Naive thymus-derived CD4-positive, alpha-beta T cell (primary cell): ENCODE data around the gene CHIA. TPM values are rescaled to one million over a fixed set of nuclear protein-coding genes. Genes with fewer than 3 reads are reported as not detected.

Experiments
- ATAC-seq: fragments of 150-1000 bp; cut with Tn5 transposase; 2 replicates; pipeline ENCODE4 v1.10.0; 2021; ENCODE audit warnings: mild to moderate bottlenecking, moderate library complexity
- CTCF ChIA-PET: fragments of 350-600 bp; sonication (Branson Sonifier 250); formaldehyde crosslinking; loops from one replicate; lab custom pipeline; 2021; ENCODE audit warnings: antibody characterized with exemption; lab: Charles Lee
- POLR2A ChIA-PET: fragments of 350-600 bp; sonication (Branson Sonifier 250); formaldehyde crosslinking; loops from one replicate; lab custom pipeline; 2021; ENCODE audit warnings: antibody characterized with exemption, inconsistent platforms; lab: Charles Lee
- DNase-seq, 9 donors: peaks; one replicate each; pipeline versions ENCODE4 v3.0.0 to v3.0.0-alpha.2; 2020 to 2022; ENCODE audit warnings: mixed read lengths in 1 of 9
- H3K27ac ChIP-seq: one replicate; pipeline ENCODE4 v1.7.0; 2013; ENCODE audit warnings: mild to moderate bottlenecking, low read depth, low read length, moderate library complexity
- H3K27me3 ChIP-seq, 2 donors: one replicate each; pipeline ENCODE4 v1.7.0; 2013; ENCODE audit warnings: low read length in 2 of 2, mild to moderate bottlenecking in 2 of 2, moderate library complexity in 2 of 2; ENCODE audit not compliant: control insufficient read depth in 2 of 2, insufficient read depth in 2 of 2
- H3K36me3 ChIP-seq, 3 experiments: 1 replicate in 2 of 3; 2 replicates in 1 of 3; pipeline ENCODE4 v1.7.0; 2013; ENCODE audit warnings: low read length in 3 of 3, mild to moderate bottlenecking in 3 of 3, moderate library complexity in 1 of 3; ENCODE audit not compliant: insufficient read depth in 3 of 3, control insufficient read depth in 2 of 3
- H3K4me1 ChIP-seq, 2 donors: one replicate each; pipeline ENCODE4 v1.7.0; 2013; ENCODE audit warnings: low read length in 2 of 2, mild to moderate bottlenecking in 2 of 2, moderate library complexity in 1 of 2; ENCODE audit not compliant: control insufficient read depth in 2 of 2, insufficient read depth in 2 of 2
- H3K4me3 ChIP-seq: 2 replicates; pipeline ENCODE4 v1.7.0; 2013; ENCODE audit warnings: mild to moderate bottlenecking, low read length
- H3K9me3 ChIP-seq, 3 experiments: 1 replicate in 2 of 3; 2 replicates in 1 of 3; pipeline ENCODE4 v1.7.0; 2013; ENCODE audit warnings: low read length in 3 of 3; ENCODE audit not compliant: control insufficient read depth in 2 of 3
- H3K27ac Mint-ChIP-seq, 9 donors: one replicate each; pipeline ENCODE4 v1.8.0; 2020 to 2022; ENCODE audit warnings: mixed read lengths in 9 of 9, mild to moderate bottlenecking in 8 of 9, moderate library complexity in 5 of 9, inconsistent platforms in 2 of 9
- H3K27me3 Mint-ChIP-seq, 5 donors: one replicate each; pipeline ENCODE4 v1.8.0; 2021 to 2022; ENCODE audit warnings: mixed read lengths in 5 of 5, mild to moderate bottlenecking in 1 of 5
- H3K36me3 Mint-ChIP-seq, 5 donors: one replicate each; pipeline ENCODE4 v1.8.0; 2020 to 2022; ENCODE audit warnings: mixed read lengths in 5 of 5, mild to moderate bottlenecking in 3 of 5, inconsistent platforms in 1 of 5
- H3K4me1 Mint-ChIP-seq, 7 donors: one replicate each; pipeline ENCODE4 v1.8.0; 2020 to 2022; ENCODE audit warnings: mixed read lengths in 7 of 7, mild to moderate bottlenecking in 3 of 7, inconsistent platforms in 1 of 7
- H3K4me3 Mint-ChIP-seq, 10 donors: one replicate each; pipeline ENCODE4 v1.8.0; 2020 to 2022; ENCODE audit warnings: mild to moderate bottlenecking in 10 of 10, mixed read lengths in 10 of 10, moderate library complexity in 6 of 10, inconsistent platforms in 2 of 10
- H3K9me3 Mint-ChIP-seq, 11 donors: one replicate each; pipeline ENCODE4 v1.8.0; 2020 to 2022; ENCODE audit warnings: mixed read lengths in 11 of 11, mild to moderate bottlenecking in 4 of 11, inconsistent platforms in 1 of 11, moderate library complexity in 1 of 11
- intact Hi-C, 2 donors: fragments of 100-400 bp; cut with micrococcal nuclease; formaldehyde crosslinking; loops; one replicate each; pipeline ENCODE4 v1.15.1; 2023
- polyA plus RNA-seq, 2 donors: library from polyadenylated mRNA; unstranded; fragments of 300-500 nt; fragmentation: Illumina TruSeq; gene quantifications; one replicate each; pipeline ENCODE4 v1.2.3, GENCODE V29; 2021
- total RNA-seq, 6 experiments: library from RNA in 5 of 6; stranded (reverse) in 5 of 6; gene quantifications; 1 replicate in 5 of 6; 2 replicates in 1 of 6; pipeline ENCODE4 v1.2.3 and lab custom pipeline; 2021 to 2026

CHIA gene
- total and polyA plus RNA-seq, 7 experiments from 2014 or later: not detected

DNA sequence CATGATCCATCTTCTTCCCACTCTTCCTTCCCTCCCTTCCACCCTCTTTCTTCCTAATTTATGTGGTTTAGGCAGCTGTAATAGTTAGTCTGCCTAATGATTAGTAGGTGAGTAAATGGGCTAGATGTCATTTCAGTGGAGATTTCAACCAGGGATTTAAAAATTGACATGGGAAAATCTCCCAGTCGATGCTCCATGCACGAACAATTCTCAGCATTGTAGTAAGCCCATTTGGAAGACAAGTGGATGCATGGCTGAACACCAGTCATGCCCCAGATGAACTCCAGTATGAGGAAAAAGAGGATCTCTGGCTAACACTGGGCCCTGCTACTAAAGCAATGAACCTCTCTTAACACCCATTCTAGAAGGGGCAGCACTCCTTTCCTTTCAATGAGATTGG lies 37.9 kb upstream of the CHIA start:
- Mint-ChIP-seq H3K27me3 (peaks cover 0 to 8% (median 0%) of the 10 kb centered on the region in 5 donors), H3K9me3 (no peaks in the 10 kb centered on the region), H3K4me1 (peaks cover 9 to 46% (median 39%) of the 10 kb centered on the region in 7 donors), H3K4me3 (no peak overlapping the region), H3K27ac (peak overlapping the region in 3 of 9 donors; percentile 37 to 60 (median 51)), H3K36me3 (peaks cover 0 to 3% (median 0%) of the 10 kb centered on the region in 5 donors)
- intact Hi-C loops: no loop called here
- no peaks in the 10 kb centered on the region for H3K36me3 ChIP-seq
- peaks cover 4 to 10% of the 10 kb centered on the region in 2 donors for H3K4me1 ChIP-seq
- POLR2A ChIA-PET: interaction anchor here (0.8 to 2.2 kb wide), 2 partner anchors 27 to 30 kb away, joined by 4 to 11 read pairs; no protein-coding TSS in a partner anchor
- DNase-seq (no peak), ATAC-seq (no peak)
- H3K4me3 ChIP-seq: no peak overlapping the region
- H3K27ac ChIP-seq: no peak overlapping the region
- H3K9me3 ChIP-seq: no peaks in the 10 kb centered on the region
- H3K27me3 ChIP-seq: no peaks in the 10 kb centered on the region
- CTCF ChIA-PET: interaction anchor here (1.4 kb wide), 1 partner anchor 147 kb away, joined by 4 read pairs; no protein-coding TSS in a partner anchor

GRCh38 chr1:111253876-111254275 lies 36.8 kb upstream of the CHIA start:
- ChIA-PET POLR2A (interaction anchor here (0.6 kb wide), 1 partner anchor 16 kb away, joined by 3 read pairs; no protein-coding TSS in a partner anchor), CTCF (interaction anchor here (0.5 to 1.4 kb wide), 2 partner anchors 146 to 340 kb away, joined by 3 to 4 read pairs; no protein-coding TSS in a partner anchor)
- H3K36me3 Mint-ChIP-seq: peaks cover 0 to 3% (median 0%) of the 10 kb centered on the region in 5 donors
- no peaks in the 10 kb centered on the region for H3K9me3 Mint-ChIP-seq
- Histone ChIP-seq H3K4me3 (no peak overlapping the region), H3K27ac (no peak overlapping the region), H3K36me3 (no peaks in the 10 kb centered on the region), H3K27me3 (no peaks in the 10 kb centered on the region), H3K4me1 (peaks cover 4 to 10% of the 10 kb centered on the region in 2 donors), H3K9me3 (no peaks in the 10 kb centered on the region)
- no peak overlapping the region for H3K27ac Mint-ChIP-seq
- no peak overlapping the region for H3K4me3 Mint-ChIP-seq
- ATAC-seq (no peak), DNase-seq (no peak)
- peaks cover 9 to 46% (median 39%) of the 10 kb centered on the region in 7 donors for H3K4me1 Mint-ChIP-seq
- peaks cover 0 to 11% (median 0%) of the 10 kb centered on the region in 5 donors for H3K27me3 Mint-ChIP-seq
- intact Hi-C loops: no loop called here

DNA sequence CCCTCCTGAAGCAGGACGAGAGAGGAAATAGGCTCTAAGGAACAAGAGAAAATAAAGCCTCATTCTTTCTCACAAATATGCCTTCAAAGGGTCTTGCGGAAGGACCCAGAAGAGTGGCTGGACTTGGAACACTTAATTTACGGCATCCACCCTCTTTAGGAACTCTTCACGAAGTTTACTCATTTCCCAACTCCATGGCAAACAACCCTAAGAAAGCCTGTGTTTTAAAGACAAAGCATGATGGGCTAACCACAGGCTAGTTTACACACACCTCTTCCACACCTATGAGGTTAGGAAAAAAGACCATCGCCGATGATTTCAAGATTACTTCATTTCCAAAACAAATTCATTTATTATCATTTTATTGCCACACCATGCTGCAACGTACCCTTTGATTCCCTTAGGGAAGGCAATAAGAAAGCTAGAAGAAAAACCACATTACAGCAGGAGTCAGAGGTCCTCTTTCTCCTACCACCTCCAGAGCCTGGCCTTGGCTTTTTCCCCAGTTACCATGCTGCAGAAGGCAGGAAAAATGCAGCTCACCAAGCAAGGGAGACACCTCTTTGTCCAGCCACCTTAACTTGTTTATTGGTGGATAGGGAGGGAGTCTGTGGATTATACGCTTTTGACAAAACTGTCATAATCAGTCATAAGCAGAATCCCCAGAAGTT lies 33.5 kb upstream of the CHIA start:
- Mint-ChIP-seq H3K27ac (no peak overlapping the region), H3K27me3 (peaks cover 0 to 27% (median 0%) of the 10 kb centered on the region in 5 donors), H3K4me1 (peaks cover 0 to 29% (median 21%) of the 10 kb centered on the region in 7 donors), H3K4me3 (no peak overlapping the region), H3K9me3 (peaks cover 0 to 3% (median 0%) of the 10 kb centered on the region in 11 donors), H3K36me3 (peaks cover 0 to 3% (median 0%) of the 10 kb centered on the region in 5 donors)
- H3K27ac ChIP-seq: no peak overlapping the region
- intact Hi-C loops: no loop called here
- ChIA-PET CTCF (interaction anchor here (0.6 to 1.8 kb wide), 2 partner anchors 29 to 30 kb away, joined by 3 to 4 read pairs; partner anchors contain the start of gene CHI3L2), POLR2A (interaction anchor here (0.8 to 1.4 kb wide), 2 partner anchors 32 to 75 kb away, joined by 3 to 4 read pairs; no protein-coding TSS in a partner anchor)
- no peaks in the 10 kb centered on the region for H3K9me3 ChIP-seq
- H3K27me3 ChIP-seq: no peaks in the 10 kb centered on the region
- H3K36me3 ChIP-seq: no peaks in the 10 kb centered on the region
- peaks cover 0 to under 1% of the 10 kb centered on the region in 2 donors for H3K4me1 ChIP-seq
- no peak overlapping the region for H3K4me3 ChIP-seq
- no peak for DNase-seq
- no peak for ATAC-seq

GRCh38 chr1:111267801-111268508 lies 22.7 kb upstream of the CHIA start:
- no peak overlapping the region for H3K4me3 Mint-ChIP-seq
- Histone ChIP-seq H3K9me3 (no peaks in the 10 kb centered on the region), H3K27me3 (peaks cover 5 to 6% of the 10 kb centered on the region in 2 donors), H3K27ac (no peak overlapping the region), H3K4me1 (no peaks in the 10 kb centered on the region), H3K36me3 (no peaks in the 10 kb centered on the region), H3K4me3 (no peak overlapping the region)
- ChIA-PET POLR2A (no interaction called here), CTCF (no interaction called here)
- H3K4me1 Mint-ChIP-seq: peaks cover 6 to 14% (median 11%) of the 10 kb centered on the region in 7 donors
- H3K27me3 Mint-ChIP-seq: peaks cover 10 to 58% (median 29%) of the 10 kb centered on the region in 5 donors
- H3K27ac Mint-ChIP-seq: no peak overlapping the region
- H3K9me3 Mint-ChIP-seq: peaks cover 0 to 28% (median 13%) of the 10 kb centered on the region in 11 donors
- DNase-seq: no peak
- intact Hi-C loops: no loop called here
- peaks cover 4 to 16% (median 11%) of the 10 kb centered on the region in 5 donors for H3K36me3 Mint-ChIP-seq
- ATAC-seq: no peak

- H3K4me1 Mint-ChIP-seq: peaks cover 8 to 14% (median 12%) of the 10 kb centered on the region in 7 donors
- Histone ChIP-seq H3K27ac (no peak overlapping the region), H3K4me3 (no peak overlapping the region), H3K4me1 (no peaks in the 10 kb centered on the region), H3K9me3 (no peaks in the 10 kb centered on the region), H3K36me3 (no peaks in the 10 kb centered on the region), H3K27me3 (peaks cover 5 to 6% of the 10 kb centered on the region in 2 donors)
- H3K36me3 Mint-ChIP-seq: peaks cover 2 to 16% (median 7%) of the 10 kb centered on the region in 5 donors
- peaks cover 0 to 17% (median 12%) of the 10 kb centered on the region in 11 donors for H3K9me3 Mint-ChIP-seq
- peak overlapping the region in 2 of 10 donors; percentile 75 to 83 for H3K4me3 Mint-ChIP-seq
- H3K27ac Mint-ChIP-seq: no peak overlapping the region
- POLR2A ChIA-PET: interaction anchor here (0.6 kb wide), 1 partner anchor 16 kb away, joined by 3 read pairs; no protein-coding TSS in a partner anchor
- no peak for DNase-seq
- intact Hi-C loops: loop anchor here (2.0 to 5.0 kb wide), 3 partner anchors 19 to 48 kb away; no protein-coding TSS in a partner anchor
- H3K27me3 Mint-ChIP-seq: peaks cover 10 to 44% (median 29%) of the 10 kb centered on the region in 5 donors
- no peak for ATAC-seq
- CTCF ChIA-PET: no interaction called here
Observed at GRCh38 chr1:111269825-111270406, 20.7 kb upstream of the CHIA start.
